Measurements from ENCODE around the gene RAPSN. TPM values are rescaled to one million over a fixed set of nuclear protein-coding genes. Genes with fewer than 3 reads are reported as not detected.

The RAPSN gene
- total and polyA plus RNA-seq, 4 experiments from 2014 or later: 0.55 to 1.7 TPM; not detected in 2

DNA sequence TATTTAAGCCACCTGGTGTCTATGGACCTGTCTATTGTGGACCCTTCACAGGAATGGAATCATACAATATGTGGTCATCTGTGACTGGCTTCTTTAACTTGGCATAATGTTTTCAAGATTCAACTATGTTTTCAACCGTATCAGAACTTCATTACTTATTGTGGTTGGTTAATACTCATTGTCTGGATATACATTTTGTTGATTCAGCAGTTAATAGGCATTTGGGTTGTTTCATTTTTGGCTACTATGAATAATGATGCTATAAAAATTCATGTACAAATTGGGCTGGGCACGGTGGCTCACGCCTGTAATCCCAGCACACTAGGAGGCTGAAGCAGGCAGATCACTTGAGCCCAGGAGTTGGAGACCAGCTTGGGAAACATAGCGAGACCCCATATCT is 2.5 kb upstream of the RAPSN start:
- Mint-ChIP-seq H3K36me3 (no peaks in the 10 kb centered on the region), H3K9me3 (peaks cover 0 to 3% (median 0%) of the 10 kb centered on the region in 8 donors), H3K27ac (no peak overlapping the region), H3K4me3 (no peak overlapping the region), H3K27me3 (no peaks in the 10 kb centered on the region), H3K4me1 (peaks cover 0 to 9% (median 5%) of the 10 kb centered on the region in 4 donors)
- no peak for DNase-seq
- ChIA-PET CTCF (ENCODE audit: partially characterized antibody) (interaction anchor here (1.6 kb wide), 1 partner anchor 78 kb away, joined by 4 read pairs; no protein-coding TSS in a partner anchor), POLR2A (ENCODE audit: partially characterized antibody) (no interaction called here)
- intact Hi-C loops (cut with micrococcal nuclease): loop anchor here (10.0 kb wide), 1 partner anchor 127 kb away; no protein-coding TSS in a partner anchor
- Histone ChIP-seq H3K36me3 (ENCODE audit: insufficient read depth, low read length) (no peaks in the 10 kb centered on the region), H3K9me3 (ENCODE audit: control insufficient read depth in 1 of 2, low read length in 2 of 2) (no peaks in the 10 kb centered on the region), H3K27ac (ENCODE audit: low read depth, low read length) (no peak overlapping the region), H3K27me3 (ENCODE audit: insufficient read depth, low read length) (no peaks in the 10 kb centered on the region), H3K4me1 (ENCODE audit: insufficient read depth, low read length) (peaks cover 10% of the 10 kb centered on the region), H3K4me3 (ENCODE audit: low read length in 2 of 2) (no peak overlapping the region)

- H3K9me3 Mint-ChIP-seq: peaks cover 0 to 3% (median 0%) of the 10 kb centered on the region in 8 donors
- no peak overlapping the region for H3K27ac Mint-ChIP-seq
- POLR2A ChIA-PET (ENCODE audit: partially characterized antibody): no interaction called here
These were observed 605 bp upstream of the RAPSN start for GRCh38 chr11:47449541-47449940.

GRCh38 chr11:47447906-47448305 is 1.0 kb downstream of the RAPSN start:
- Histone ChIP-seq H3K27me3 (ENCODE audit: insufficient read depth, low read length) (no peaks in the 10 kb centered on the region), H3K9me3 (ENCODE audit: control insufficient read depth in 1 of 2, low read length in 2 of 2) (no peaks in the 10 kb centered on the region), H3K4me1 (ENCODE audit: insufficient read depth, low read length) (no peaks in the 10 kb centered on the region), H3K4me3 (ENCODE audit: low read length in 2 of 2) (no peak overlapping the region), H3K27ac (ENCODE audit: low read depth, low read length) (no peak overlapping the region), H3K36me3 (ENCODE audit: insufficient read depth, low read length) (no peaks in the 10 kb centered on the region)
- H3K27ac Mint-ChIP-seq: no peak overlapping the region
- DNase-seq: no peak
- H3K4me3 Mint-ChIP-seq: no peak overlapping the region
- intact Hi-C loops (cut with micrococcal nuclease): no loop called here
- no peaks in the 10 kb centered on the region for H3K36me3 Mint-ChIP-seq
- H3K27me3 Mint-ChIP-seq: no peaks in the 10 kb centered on the region
- POLR2A ChIA-PET (ENCODE audit: partially characterized antibody): no interaction called here
- CTCF ChIA-PET (ENCODE audit: partially characterized antibody): no interaction called here
- H3K9me3 Mint-ChIP-seq: peaks cover 0 to 3% (median 0%) of the 10 kb centered on the region in 8 donors
- no peaks in the 10 kb centered on the region for H3K4me1 Mint-ChIP-seq

More at GRCh38 chr11:47449541-47449940, 605 bp upstream of the RAPSN start:
- Mint-ChIP-seq H3K36me3 (no peaks in the 10 kb centered on the region), H3K4me3 (no peak overlapping the region), H3K27me3 (no peaks in the 10 kb centered on the region), H3K4me1 (peaks cover 0 to 6% (median 5%) of the 10 kb centered on the region in 4 donors)
- no peaks in the 10 kb centered on the region for H3K27me3 ChIP-seq (ENCODE audit: insufficient read depth, low read length)
- no peak overlapping the region for H3K27ac ChIP-seq (ENCODE audit: low read depth, low read length)
- peaks cover 6% of the 10 kb centered on the region for H3K4me1 ChIP-seq (ENCODE audit: insufficient read depth, low read length)
- no peak overlapping the region for H3K4me3 ChIP-seq (ENCODE audit: low read length in 2 of 2)
- intact Hi-C loops (cut with micrococcal nuclease): no loop called here
- no peak for DNase-seq
- no peaks in the 10 kb centered on the region for H3K36me3 ChIP-seq (ENCODE audit: insufficient read depth, low read length)
- no peaks in the 10 kb centered on the region for H3K9me3 ChIP-seq (ENCODE audit: control insufficient read depth in 1 of 2, low read length in 2 of 2)
- CTCF ChIA-PET (ENCODE audit: partially characterized antibody): no interaction called here

GRCh38 chr11:47446833-47447232 is 2.1 kb downstream of the RAPSN start:
- DNase-seq: no peak
- H3K27me3 ChIP-seq (ENCODE audit: insufficient read depth, low read length): no peaks in the 10 kb centered on the region
- Mint-ChIP-seq H3K27ac (no peak overlapping the region), H3K27me3 (no peaks in the 10 kb centered on the region), H3K36me3 (no peaks in the 10 kb centered on the region), H3K4me3 (no peak overlapping the region), H3K4me1 (no peaks in the 10 kb centered on the region), H3K9me3 (peaks cover 0 to 3% (median 0%) of the 10 kb centered on the region in 8 donors)
- ChIA-PET POLR2A (ENCODE audit: partially characterized antibody) (no interaction called here), CTCF (ENCODE audit: partially characterized antibody) (no interaction called here)
- H3K4me1 ChIP-seq (ENCODE audit: insufficient read depth, low read length): no peaks in the 10 kb centered on the region
- H3K36me3 ChIP-seq (ENCODE audit: insufficient read depth, low read length): no peaks in the 10 kb centered on the region
- intact Hi-C loops (cut with micrococcal nuclease): no loop called here
- no peak overlapping the region for H3K4me3 ChIP-seq (ENCODE audit: low read length in 2 of 2)
- no peaks in the 10 kb centered on the region for H3K9me3 ChIP-seq (ENCODE audit: control insufficient read depth in 1 of 2, low read length in 2 of 2)
- H3K27ac ChIP-seq (ENCODE audit: low read depth, low read length): no peak overlapping the region

GRCh38 chr11:47445840-47446239 is 3.1 kb downstream of the RAPSN start:
- H3K36me3 Mint-ChIP-seq: no peaks in the 10 kb centered on the region
- no peak overlapping the region for H3K27ac Mint-ChIP-seq
- no peaks in the 10 kb centered on the region for H3K4me1 Mint-ChIP-seq
- no peaks in the 10 kb centered on the region for H3K36me3 ChIP-seq (ENCODE audit: insufficient read depth, low read length)
- no peaks in the 10 kb centered on the region for H3K4me1 ChIP-seq (ENCODE audit: insufficient read depth, low read length)
- intact Hi-C loops (cut with micrococcal nuclease): no loop called here
- H3K4me3 ChIP-seq (ENCODE audit: low read length in 2 of 2): no peak overlapping the region
- H3K9me3 Mint-ChIP-seq: peaks cover 0 to under 1% (median 0%) of the 10 kb centered on the region in 8 donors
- no peak overlapping the region for H3K27ac ChIP-seq (ENCODE audit: low read depth, low read length)
- no peaks in the 10 kb centered on the region for H3K27me3 Mint-ChIP-seq
- no peak for DNase-seq
- ChIA-PET CTCF (ENCODE audit: partially characterized antibody) (no interaction called here), POLR2A (ENCODE audit: partially characterized antibody) (no interaction called here)
- no peaks in the 10 kb centered on the region for H3K9me3 ChIP-seq (ENCODE audit: control insufficient read depth in 1 of 2, low read length in 2 of 2)
- no peak overlapping the region for H3K4me3 Mint-ChIP-seq
- no peaks in the 10 kb centered on the region for H3K27me3 ChIP-seq (ENCODE audit: insufficient read depth, low read length)

DNA sequence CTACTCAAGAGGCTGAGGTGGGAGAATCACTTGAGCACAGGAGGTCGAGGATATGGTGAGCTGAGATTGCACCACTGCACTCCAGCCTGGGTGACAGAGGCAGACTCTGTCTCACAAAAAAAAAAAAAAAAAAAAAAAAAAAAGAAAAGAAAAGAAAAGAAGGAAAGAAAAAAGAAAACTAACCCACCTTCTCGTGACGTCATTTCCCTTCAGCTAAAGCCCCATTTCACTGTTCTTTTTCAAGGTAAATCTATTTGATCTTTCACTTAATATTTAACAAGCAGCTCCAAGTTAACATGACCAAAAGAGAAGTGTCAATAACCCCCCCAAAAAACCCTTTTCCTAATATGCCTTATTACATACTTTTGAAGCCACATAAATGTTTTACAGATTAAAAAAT is 5.1 kb downstream of the RAPSN start:
- CTCF ChIA-PET (ENCODE audit: partially characterized antibody): interaction anchor here (0.6 to 1.6 kb wide), 4 partner anchors 9 to 1482 kb away, joined by 3 to 9 read pairs (median 4); no protein-coding TSS in a partner anchor
- H3K27ac Mint-ChIP-seq: no peak overlapping the region
- H3K27me3 Mint-ChIP-seq: no peaks in the 10 kb centered on the region
- intact Hi-C loops (cut with micrococcal nuclease): no loop called here
- no peaks in the 10 kb centered on the region for H3K36me3 ChIP-seq (ENCODE audit: insufficient read depth, low read length)
- H3K27ac ChIP-seq (ENCODE audit: low read depth, low read length): no peak overlapping the region
- H3K36me3 Mint-ChIP-seq: no peaks in the 10 kb centered on the region
- H3K4me1 Mint-ChIP-seq: no peaks in the 10 kb centered on the region
- no peak overlapping the region for H3K4me3 Mint-ChIP-seq
- no peaks in the 10 kb centered on the region for H3K27me3 ChIP-seq (ENCODE audit: insufficient read depth, low read length)
- POLR2A ChIA-PET (ENCODE audit: partially characterized antibody): no interaction called here
- H3K9me3 ChIP-seq (ENCODE audit: control insufficient read depth in 1 of 2, low read length in 2 of 2): no peaks in the 10 kb centered on the region
- H3K9me3 Mint-ChIP-seq: no peaks in the 10 kb centered on the region
- no peak overlapping the region for H3K4me3 ChIP-seq (ENCODE audit: low read length in 2 of 2)
- no peaks in the 10 kb centered on the region for H3K4me1 ChIP-seq (ENCODE audit: insufficient read depth, low read length)
- DNase-seq: no peak

- H3K27ac ChIP-seq (ENCODE audit: low read depth, low read length): no peak overlapping the region
- H3K9me3 ChIP-seq (ENCODE audit: control insufficient read depth in 1 of 2, low read length in 2 of 2): no peaks in the 10 kb centered on the region
- H3K27me3 ChIP-seq (ENCODE audit: insufficient read depth, low read length): no peaks in the 10 kb centered on the region
- POLR2A ChIA-PET (ENCODE audit: partially characterized antibody): no interaction called here
- H3K36me3 ChIP-seq (ENCODE audit: insufficient read depth, low read length): no peaks in the 10 kb centered on the region
- Mint-ChIP-seq H3K9me3 (no peaks in the 10 kb centered on the region), H3K36me3 (no peaks in the 10 kb centered on the region), H3K4me1 (no peaks in the 10 kb centered on the region), H3K27ac (no peak overlapping the region), H3K4me3 (no peak overlapping the region), H3K27me3 (no peaks in the 10 kb centered on the region)
- DNase-seq: no peak
- H3K4me3 ChIP-seq (ENCODE audit: low read length in 2 of 2): no peak overlapping the region
- no peaks in the 10 kb centered on the region for H3K4me1 ChIP-seq (ENCODE audit: insufficient read depth, low read length)
- CTCF ChIA-PET (ENCODE audit: partially characterized antibody): interaction anchor here (1.3 to 1.6 kb wide), 2 partner anchors 10 to 69 kb away, joined by 4 to 9 read pairs; no protein-coding TSS in a partner anchor
- intact Hi-C loops (cut with micrococcal nuclease): no loop called here
These were observed 5.8 kb downstream of the RAPSN start for GRCh38 chr11:47443028-47443700.
